ENCODE results near the gene MRPS10.
A peak's percentile ranks its signal among the peaks of the same experiment; 100 is the strongest.

The MRPS10 gene

DNA sequence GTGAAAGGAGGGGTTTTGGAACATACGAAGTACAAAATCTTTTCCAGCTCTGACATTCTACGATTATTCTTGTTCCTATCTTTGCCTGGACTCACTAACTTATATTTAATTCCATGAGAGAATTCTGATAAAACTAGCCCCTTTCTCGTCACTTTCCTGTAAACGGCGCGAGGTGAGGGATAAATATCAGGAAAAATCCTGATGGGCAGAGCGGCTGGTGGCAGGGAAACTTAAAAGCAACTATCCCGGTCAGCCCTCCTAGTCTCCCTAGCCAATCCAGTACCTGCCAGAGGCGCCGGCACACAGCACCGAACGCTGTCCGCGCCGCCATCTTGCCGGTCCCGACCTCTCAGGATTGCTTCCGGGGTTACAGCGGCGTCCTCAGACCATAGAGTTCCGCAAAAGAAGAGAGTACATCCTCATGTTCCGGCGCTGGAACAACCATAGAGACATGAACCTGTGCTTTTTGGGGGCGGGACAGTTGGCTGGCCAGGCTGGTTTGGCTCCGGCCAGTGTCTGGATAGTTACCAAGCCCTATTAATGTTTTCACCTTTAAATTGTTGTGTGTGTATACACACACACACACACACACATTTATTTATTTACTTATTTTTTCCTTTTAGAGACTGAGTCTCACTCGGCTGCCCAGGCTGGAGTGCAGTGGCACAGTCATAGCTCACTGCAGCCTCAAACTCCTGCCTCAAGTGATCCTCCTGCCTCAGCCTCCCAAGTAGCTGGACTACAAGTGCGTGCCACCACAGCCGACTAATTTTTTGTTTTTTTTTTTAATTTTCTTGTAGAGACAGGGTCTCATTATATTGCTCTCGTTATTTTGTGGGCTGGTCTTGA lies at the start of gene MRPS10:
TSS of gene MRPS10 (minus strand) at position 343 of the 849 bp plus-strand sequence. CDS start at position 331, 12 bp downstream.
- peak; percentile 93 for DNase-seq (ENCODE audit: low spot score)

DNA sequence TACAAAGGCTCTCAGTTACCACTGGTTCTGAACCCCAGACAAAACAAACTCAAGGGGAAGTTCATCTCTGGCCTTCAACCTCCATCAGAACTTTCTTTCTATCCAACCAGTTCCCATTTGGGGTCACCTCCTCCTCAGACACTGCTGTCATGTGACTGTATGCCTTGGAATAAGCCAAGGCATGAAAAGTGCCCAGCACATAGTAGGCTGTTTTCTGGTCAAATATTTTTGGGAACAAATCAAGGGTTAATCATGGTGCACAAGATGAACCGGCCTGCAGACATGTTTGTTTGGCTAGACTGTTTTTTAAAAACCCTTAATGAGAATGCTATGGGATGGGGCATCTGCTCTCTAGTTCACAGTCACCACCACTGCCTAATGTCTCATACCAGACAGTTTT lies 48.9 kb upstream of the MRPS10 start:
- DNase-seq (ENCODE audit: low spot score): no peak

DNA sequence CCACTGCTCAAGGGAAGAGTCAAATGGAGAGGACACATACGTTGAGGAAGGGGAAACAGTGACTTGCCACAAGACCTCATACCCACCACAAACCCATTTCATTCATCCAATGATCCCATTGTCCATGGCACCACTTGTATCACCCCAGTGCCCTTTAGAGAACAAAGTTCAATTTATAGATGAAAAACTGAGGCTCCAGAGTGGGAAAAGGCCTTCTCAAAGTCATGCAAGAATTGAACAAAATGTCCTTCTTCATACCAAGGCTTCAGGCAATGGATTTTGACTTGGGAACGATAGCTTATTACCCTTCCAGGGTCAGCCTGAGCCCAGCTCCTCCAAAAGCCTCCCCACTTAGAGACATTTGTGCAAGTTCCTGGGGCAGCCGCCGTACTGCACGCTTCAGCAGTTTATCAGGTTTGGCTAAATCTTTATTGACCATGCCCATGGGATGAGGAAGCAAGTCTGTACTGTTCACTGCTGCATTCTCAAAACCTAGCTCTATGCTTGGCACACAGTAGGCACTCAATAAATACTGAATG lies 47.3 kb upstream of the MRPS10 start:
- no peak for DNase-seq (ENCODE audit: low spot score)

DNA sequence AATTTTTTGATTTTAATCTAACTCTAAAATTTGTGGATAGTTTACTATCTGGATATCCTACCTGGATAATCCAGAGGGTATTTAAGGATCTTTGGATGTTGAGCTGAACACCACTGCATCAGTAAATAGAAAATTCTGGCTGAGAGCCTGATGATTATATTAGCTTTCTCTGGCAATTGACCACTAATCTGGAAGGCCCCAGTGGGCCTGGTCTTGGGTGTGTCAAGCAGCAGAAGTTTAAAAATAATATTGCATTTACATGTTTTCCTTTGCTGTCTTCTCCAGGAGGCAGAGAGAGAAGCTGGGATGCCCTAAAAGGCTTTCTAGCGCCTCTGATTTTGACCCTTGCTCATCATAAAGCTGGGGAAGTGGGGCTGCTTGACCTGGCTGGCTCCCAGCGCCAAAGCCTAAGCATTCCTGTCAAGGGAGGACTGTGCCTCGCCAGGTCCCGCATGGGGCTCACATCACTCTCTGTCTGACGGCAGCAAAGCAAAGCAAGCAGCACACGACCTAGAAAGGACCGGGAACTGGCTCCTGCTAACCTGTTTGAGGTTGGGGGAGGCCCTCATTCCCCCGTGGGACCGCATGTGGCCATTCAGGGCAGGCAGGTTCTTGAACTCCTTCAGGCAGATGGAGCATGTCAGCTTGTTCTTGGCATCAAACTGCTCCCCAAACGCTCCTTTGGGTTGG lies 46.6 kb upstream of the MRPS10 start:
- DNase-seq (ENCODE audit: low spot score): no peak

DNA sequence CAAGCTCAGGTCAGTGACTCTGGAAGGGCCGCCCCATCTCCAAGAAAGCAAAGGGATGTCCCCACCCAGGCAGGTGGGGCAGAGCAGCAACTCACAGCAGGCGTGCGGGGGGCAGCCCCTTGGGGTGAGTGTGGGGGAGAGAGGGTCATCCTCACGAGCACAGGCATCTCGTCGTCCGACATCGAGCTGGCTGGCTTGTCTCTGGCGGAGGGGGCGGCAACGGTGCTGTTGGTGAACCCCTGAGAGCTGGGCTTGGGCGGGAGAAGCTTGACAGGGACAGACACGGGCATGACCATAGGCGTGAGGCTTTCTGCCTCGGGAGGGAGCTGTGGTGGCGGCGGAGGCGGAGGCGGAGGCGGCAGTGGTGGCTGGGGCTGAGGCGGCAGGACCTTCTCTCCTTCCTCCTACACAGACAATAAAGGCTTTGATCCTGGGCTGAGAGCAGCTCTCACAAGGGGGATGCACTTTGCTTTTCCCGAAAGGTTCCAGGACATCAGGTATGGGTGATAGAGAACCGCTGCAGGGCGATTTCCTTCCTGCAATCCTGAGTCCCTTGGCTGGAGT lies 45.6 kb upstream of the MRPS10 start:
- peak; percentile 73 for DNase-seq (ENCODE audit: low spot score)

DNA sequence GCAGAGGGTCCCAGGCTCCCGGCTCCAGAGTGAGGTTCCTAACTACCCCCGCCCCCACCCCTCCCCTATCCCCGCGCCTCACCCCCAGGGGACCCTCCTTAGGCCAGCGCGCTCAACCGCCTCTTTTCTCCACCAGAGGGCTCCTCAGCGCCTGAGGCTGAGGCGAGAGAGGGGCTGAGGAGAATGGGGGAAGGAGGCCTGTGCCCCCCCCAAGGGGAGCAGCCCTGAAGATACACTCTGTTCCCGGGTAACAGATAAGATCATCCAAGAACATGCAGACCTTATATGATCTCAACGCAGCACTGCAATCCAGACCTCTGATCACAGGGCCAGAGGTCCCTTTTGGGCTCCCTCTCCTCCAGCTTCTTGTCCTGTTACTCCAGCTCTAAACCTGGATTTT lies 43.3 kb upstream of the MRPS10 start:
- DNase-seq (ENCODE audit: low spot score): peak; percentile 73

DNA sequence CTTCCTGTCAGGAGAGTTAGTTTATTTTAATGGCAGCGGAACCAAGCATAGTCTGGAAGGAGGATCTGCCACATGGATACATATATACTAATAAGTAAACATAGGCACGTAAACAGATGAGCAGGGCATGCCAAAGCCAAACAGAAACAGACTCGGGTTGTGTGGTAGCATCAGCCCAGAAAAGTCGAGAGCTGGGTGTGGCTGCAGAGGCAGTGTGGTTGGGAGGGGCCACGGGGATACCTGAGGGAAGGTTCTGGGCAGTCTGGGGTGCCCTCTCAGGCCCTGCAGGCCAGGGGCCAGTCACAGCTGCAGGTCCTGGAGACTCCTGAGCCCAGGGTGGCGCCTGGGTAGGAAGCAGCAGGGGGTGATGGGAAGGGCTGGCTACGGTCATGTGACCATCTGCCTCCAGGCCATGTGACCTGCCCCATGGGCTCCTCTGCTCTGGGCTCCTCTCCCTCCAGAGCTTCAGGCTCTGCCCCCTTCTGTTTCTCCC lies 42.8 kb upstream of the MRPS10 start:
- peak; percentile 53 for DNase-seq (ENCODE audit: low spot score)

DNA sequence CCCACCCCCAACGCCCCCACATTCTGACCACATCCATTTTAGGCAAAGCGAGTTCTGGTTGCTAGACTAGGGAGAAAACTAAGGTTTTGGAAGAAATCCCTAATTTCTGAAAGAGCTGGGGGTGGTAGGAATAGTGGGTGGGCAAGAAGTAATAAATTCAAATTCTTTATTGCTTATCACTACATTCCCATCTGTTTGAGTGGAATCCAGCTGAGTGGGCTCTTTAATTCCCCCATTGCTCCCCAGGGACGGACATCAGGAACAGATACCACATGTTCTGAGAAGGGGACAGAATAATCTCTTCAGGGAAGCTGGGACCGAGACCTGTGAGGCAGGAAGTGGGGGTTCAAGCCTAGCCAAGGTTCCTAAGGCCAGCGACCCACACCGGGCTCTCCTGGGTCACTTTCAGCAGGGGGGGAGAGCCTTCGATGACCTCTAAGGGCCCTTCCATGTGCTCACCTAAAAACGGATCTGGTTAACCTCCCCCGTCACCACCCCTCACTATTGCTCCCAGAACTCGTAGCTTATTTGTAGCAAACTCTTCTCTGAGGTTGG lies 42.3 kb upstream of the MRPS10 start:
- DNase-seq (ENCODE audit: low spot score): no peak

DNA sequence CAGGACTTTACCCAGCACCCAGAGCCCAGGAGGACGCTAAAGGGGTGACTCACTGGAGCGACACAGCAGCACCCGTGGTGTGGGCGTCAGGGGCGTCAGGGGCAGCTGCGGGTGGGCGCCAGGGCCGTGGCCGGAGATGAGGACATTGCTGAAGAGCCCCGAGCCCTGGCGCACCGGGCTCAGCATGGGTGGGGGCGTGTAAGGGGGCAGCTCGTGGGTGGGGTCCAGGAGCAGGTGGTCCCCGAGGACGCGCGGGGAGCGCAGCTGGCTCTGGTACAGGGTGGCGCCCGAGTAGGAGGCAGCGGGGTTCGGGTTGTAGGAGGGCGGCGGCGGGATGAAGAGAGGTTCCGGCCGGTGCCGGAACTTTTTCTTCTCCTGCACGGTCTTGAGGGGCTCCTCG lies 41.6 kb upstream of the MRPS10 start:
- DNase-seq (ENCODE audit: low spot score): no peak

DNA sequence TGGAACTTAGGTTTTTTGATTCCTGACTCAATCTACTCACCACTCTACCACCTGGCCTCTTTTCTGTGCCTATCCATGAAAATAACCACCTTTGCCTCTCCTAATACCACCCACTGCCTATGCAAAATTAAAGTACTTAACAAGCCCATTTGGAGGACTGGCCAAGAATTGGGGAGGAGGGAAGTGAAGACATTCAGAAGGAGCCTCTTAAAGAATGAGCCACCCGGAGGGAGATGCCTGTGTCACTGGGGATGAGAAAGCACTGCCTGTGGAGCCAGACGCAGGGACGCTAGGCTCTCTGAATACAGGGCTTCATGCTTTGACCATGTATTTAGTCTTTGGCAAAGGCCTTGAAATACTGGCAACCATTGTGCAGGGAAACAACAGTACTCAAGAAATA lies 40.0 kb upstream of the MRPS10 start:
- DNase-seq (ENCODE audit: low spot score): no peak

DNA sequence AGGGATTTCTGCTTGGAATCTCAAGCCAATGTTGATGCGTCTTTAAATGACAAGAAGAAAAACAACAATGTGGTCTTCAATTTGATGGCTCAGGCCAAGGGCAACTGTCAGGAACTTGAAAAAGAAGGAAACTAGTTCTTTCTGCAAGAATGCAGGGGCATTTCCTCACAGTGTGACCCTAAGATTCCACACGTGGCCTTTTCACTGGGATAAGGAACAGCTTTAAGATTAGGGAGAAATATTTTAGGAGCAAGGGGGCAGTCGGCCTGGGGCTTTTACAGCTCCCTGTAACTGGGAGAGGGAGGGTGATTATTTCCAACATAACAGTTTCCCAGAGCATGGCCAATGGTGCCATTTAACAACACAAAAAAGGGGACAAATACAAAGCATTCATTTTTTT lies 39.4 kb upstream of the MRPS10 start:
- no peak for DNase-seq (ENCODE audit: low spot score)

DNA sequence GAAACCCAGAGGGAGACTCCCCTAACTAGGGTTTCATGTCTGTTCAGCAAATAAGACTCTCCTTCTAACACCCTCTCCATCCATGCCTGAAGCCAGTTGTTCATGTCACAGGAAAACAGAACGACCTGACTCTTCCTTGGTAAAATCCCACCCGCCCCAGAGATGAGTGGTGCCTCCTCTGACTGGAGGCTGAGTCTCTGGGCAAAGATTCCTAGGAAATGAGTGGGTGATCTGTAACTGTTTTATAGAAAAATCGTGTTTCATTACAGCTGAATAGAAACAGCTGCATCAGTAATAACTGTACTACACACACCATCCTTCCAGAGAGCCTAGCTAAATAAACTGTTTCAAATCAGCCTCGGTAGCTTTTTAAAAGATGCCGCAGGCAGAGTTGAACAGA lies 37.4 kb upstream of the MRPS10 start:
- no peak for DNase-seq (ENCODE audit: low spot score)

DNA sequence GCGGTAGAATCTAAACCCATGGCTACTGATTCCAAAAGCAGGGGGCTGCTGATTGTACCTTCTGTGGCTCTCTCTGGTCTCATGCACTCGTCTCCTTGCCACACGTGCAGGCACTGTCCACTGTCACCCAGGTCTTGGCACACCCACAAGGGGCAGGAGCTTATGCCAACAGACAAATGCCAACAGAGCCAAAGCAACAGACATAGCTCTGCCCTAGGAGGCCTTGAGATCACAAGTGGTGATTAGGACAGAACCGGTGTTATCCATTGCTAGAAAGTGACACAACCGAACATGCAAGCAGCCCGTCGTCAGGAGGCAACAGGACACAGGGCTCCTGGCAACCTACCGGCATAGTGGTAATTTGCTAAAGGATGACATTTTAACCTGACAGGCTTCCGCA lies 36.8 kb upstream of the MRPS10 start:
- DNase-seq (ENCODE audit: low spot score): no peak

DNA sequence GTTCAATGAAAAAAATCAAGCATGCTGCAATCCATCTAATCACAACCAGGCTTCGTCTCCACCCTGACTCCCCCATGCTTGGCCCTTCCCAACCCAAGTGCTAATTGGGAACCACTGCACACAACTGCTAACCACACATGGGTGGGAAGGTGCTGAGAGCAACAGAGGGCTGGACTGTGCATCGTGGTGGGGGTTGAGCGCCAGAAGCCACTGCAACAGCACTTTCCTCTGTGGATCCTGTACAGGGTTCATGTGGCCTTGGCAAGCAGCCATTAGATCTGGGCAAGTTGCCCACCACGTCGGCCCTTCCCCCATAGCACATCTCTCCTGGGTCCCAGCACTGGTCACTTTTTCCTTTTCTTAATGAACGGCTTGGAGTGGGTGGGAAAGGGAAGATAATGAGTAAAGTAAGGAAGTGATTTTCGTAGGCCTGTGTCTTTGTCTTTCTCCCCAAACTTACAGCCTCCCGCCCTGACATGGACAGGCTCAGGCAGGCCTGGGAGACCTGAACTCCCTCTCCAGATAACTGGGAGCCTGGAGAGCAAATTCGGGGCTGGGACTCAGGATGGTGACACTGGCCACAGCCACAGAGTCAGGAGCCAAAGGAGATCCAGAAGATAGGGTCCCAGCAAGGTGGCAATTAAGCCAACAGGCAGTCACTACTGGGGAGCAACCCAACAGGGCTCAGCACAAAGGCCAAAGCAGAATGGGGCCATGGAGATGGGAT lies 34.4 kb upstream of the MRPS10 start:
- no peak for DNase-seq (ENCODE audit: low spot score)

DNA sequence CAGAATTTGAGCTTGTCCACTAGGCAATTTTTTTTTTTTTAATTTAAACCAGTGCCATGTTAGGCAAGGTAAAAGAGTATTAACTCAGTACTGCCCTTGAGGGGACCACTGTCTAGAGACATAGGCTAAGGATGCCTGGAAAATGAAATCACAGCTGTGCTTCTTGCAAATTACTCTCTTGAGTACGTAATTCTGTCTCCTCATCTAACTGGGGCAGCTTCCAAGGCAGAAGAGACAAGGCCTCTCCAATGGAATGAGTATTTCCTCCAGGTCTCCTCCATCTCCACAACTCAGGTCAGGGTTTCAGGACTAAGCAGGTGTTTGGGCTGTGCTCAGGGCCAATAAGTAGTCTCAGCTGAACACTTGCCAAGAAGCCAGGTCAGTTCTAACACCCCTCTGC lies 33.8 kb upstream of the MRPS10 start:
- DNase-seq (ENCODE audit: low spot score): no peak

DNA sequence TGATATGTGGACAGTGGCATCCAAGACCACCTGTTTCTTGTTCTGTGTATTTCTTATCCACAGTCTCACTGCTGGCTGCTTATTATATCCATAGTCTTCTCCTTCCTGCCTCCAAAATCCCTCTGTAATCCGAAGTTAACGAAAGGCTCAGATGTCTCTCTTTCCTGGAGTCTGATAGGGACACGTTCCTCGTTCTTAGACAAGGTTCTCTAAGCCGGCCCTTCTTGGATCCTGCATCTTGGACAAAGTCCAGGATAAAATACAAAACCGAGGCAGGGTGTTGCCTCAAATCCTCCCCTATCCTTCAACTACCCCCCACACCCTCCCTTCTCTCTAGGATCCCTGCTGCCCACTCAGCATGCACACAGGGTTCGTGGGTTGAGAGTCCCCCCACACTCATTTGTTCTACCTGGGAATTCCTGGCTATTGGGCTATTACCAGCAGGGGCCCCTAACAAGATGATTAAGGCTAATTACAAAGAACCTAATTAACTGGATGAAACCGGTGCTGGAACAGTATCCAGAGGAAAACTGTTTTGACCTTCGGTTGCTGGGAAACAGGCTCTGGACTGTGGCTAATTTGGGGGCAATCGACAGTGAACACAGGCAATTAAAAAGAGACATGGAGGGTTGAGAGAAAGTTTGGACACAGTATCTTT lies 32.7 kb upstream of the MRPS10 start:
- no peak for DNase-seq (ENCODE audit: low spot score)

DNA sequence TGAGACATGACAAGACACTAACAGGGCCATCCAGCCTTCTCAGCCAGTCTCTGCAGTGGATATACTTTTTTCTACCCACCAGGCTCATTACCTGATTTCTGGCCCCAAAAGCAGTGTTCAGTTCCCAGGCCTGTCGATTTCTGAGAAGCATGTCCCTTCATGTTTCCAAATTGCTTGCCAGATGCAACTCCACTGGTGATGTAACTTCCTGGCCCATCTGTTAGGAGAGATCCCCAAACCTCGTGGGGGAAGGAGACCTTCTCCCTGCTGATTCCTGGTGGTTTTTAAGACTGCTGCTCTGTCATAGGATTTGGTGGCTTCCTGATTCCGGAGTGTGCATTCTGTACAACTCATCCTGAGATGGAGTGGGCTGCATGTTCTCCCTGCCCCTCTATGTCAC lies 31.6 kb upstream of the MRPS10 start:
- no peak for DNase-seq (ENCODE audit: low spot score)

DNA sequence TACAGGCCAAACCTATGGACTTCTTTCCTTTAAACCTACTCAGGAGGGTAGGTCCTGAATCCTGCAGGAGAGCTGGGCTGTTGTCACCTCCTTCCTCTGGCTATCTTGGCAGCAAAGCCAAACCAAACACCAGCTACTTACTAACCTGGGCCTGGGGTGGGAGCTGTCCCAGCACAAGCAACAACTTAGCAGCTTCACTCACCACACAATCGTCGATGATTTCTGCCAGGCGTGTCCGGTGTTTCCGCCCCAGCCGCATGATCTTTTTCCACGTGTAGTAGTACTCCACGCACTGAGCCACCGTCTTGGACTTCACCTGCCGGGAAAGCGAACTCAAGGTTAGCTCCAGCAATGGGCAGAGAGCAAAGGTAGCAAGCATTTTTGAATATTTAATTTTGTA lies 25.4 kb upstream of the MRPS10 start:
- DNase-seq (ENCODE audit: low spot score): no peak

DNA sequence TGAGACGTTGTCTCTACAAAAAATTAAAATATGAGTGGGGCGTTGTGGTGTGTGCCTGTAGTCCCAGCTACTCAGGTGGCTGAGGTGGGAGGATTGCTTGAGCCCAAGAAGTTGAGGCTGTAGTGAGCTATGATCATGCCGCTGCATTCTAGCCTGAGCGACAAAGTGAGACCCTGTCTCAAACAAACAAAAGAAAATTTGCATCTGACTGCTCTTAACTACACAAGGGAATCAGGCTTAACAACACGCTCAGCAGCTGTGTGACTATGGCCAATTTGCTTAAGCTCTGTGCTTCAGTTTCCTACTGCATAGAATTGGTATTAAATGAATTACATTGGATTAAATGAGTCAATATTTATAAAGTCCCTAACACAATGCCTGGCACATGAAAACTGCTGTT lies 24.3 kb upstream of the MRPS10 start:
- DNase-seq (ENCODE audit: low spot score): no peak

DNA sequence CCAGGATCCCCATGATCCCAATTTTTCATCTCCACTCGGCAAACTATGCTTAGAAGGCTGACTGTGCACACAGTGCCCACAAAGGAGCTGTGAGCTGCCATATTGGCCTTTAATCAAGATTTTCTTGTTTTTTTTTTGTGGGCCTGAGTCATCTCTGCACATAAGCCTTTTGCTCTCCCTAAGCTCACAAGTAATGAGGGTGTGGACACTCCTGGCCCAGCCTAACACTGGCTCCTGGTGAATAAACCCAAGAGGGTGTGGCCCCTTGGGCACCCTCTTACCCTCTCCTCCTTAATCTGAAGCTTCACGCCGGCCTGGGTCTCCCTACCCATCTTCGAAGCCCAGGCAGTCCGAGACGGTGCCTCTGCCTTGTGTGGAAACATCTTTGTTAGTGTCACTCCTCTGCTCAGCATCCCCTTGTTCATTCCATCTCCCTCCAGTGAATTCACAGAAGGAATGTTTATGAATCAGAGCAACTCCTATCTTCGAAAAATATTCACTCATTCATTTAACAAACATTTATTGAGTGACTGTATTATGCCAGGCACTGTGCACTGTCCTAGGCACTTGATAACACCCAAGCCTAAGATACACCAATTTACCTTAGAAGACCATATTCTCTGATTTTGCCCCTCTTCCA lies 22.2 kb upstream of the MRPS10 start:
- DNase-seq (ENCODE audit: low spot score): no peak

DNA sequence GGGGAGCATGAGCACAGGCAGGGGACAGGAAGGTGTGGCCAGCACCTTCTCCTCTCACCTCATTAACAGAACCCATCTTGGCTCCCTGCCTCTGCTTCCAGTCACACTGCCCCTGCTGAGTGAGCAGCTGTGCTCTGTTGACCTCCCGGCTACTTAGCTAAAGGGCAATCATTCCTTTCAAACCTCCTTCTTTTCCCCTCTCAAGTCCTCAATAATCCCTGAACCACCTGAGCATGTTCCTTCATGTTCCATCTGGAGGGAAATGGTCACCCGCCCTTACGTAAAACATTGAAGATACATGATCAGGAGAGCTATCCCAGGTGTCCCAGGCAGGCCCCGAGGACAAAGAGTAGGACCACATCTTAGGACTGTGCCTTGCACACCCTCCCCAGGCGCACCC lies 21.7 kb upstream of the MRPS10 start:
- DNase-seq (ENCODE audit: low spot score): no peak

All from ecto neural progenitor cell (in vitro differentiated cells).